ENCODE results near the gene SMARCA4. TPM values are rescaled to one million over a fixed set of nuclear protein-coding genes. Genes with fewer than 3 reads are reported as not detected.

SMARCA4 gene
- total RNA-seq, 6 experiments from 2014 or later, result 105 to 116 (median 114) TPM

- H3K9me3 Mint-ChIP-seq, result no peaks in the 10 kb centered on the region
- TF ChIP-seq CTCF (IDR thresholded peaks at IDR 0.05), result peak; percentile 39; the same call in 1 of the 2 replicates
- H3K4me1 Mint-ChIP-seq (ENCODE audit: low read depth), result peaks cover 44% of the 10 kb centered on the region
- H3K4me3 Mint-ChIP-seq, result peak overlapping the region; percentile 87
- H3K27ac Mint-ChIP-seq, result peak overlapping the region; percentile 100
- peak; percentile 94 for DNase-seq
- peaks cover 6% of the 10 kb centered on the region for H3K27me3 Mint-ChIP-seq (ENCODE audit: insufficient read depth)
- peaks cover 10% of the 10 kb centered on the region; the same call in 1 of the 2 replicates for H3K36me3 Mint-ChIP-seq (ENCODE audit: low read depth)
These were observed 129.6 kb downstream of the SMARCA4 start for GRCh38 chr19:11090264-11090996.

GRCh38 chr19:11090997-11091702 lies 130.3 kb downstream of the SMARCA4 start:
- DNase-seq, result no peak
- H3K36me3 Mint-ChIP-seq (ENCODE audit: low read depth), result peaks cover 16% of the 10 kb centered on the region
- H3K4me1 Mint-ChIP-seq (ENCODE audit: low read depth), result peaks cover 49% of the 10 kb centered on the region
- no peaks in the 10 kb centered on the region for H3K9me3 Mint-ChIP-seq
- H3K4me3 Mint-ChIP-seq, result peak overlapping the region; percentile 87
- H3K27me3 Mint-ChIP-seq (ENCODE audit: insufficient read depth), result peaks cover 6% of the 10 kb centered on the region
- no peak for TF ChIP-seq CTCF (IDR thresholded peaks at IDR 0.05)
- peak overlapping the region; percentile 100 for H3K27ac Mint-ChIP-seq

- peak overlapping the region; percentile 87 for H3K4me3 Mint-ChIP-seq
- peaks cover 22% of the 10 kb centered on the region for H3K36me3 Mint-ChIP-seq (ENCODE audit: low read depth)
- H3K27ac Mint-ChIP-seq, result peak overlapping the region; percentile 100
- no peak for TF ChIP-seq CTCF (IDR thresholded peaks at IDR 0.05)
- DNase-seq, result peak; percentile 95
- peaks cover 55% of the 10 kb centered on the region for H3K4me1 Mint-ChIP-seq (ENCODE audit: low read depth)
- H3K27me3 Mint-ChIP-seq (ENCODE audit: insufficient read depth), result peaks cover 6% of the 10 kb centered on the region
- no peaks in the 10 kb centered on the region for H3K9me3 Mint-ChIP-seq
These were observed 130.9 kb downstream of the SMARCA4 start for GRCh38 chr19:11091703-11092153.

GRCh38 chr19:11092181-11092538 lies 131.3 kb downstream of the SMARCA4 start:
- Mint-ChIP-seq H3K27ac (peak overlapping the region; percentile 100), H3K9me3 (no peaks in the 10 kb centered on the region), H3K4me1 (ENCODE audit: low read depth) (peaks cover 56% of the 10 kb centered on the region), H3K36me3 (ENCODE audit: low read depth) (peaks cover 22% of the 10 kb centered on the region), H3K4me3 (peak overlapping the region; percentile 87; the same call in 1 of the 2 replicates), H3K27me3 (ENCODE audit: insufficient read depth) (peaks cover 6% of the 10 kb centered on the region)
- DNase-seq, result peak; percentile 77
- TF ChIP-seq CTCF (IDR thresholded peaks at IDR 0.05), result no peak

GRCh38 chr19:11093689-11094238 lies 132.9 kb downstream of the SMARCA4 start:
- H3K9me3 Mint-ChIP-seq, result no peaks in the 10 kb centered on the region
- H3K27ac Mint-ChIP-seq, result peak overlapping the region; percentile 100
- H3K27me3 Mint-ChIP-seq (ENCODE audit: insufficient read depth), result peaks cover 6% of the 10 kb centered on the region
- DNase-seq, result no peak
- no peak overlapping the region for H3K4me3 Mint-ChIP-seq
- no peak for TF ChIP-seq CTCF (IDR thresholded peaks at IDR 0.05)
- peaks cover 24% of the 10 kb centered on the region for H3K36me3 Mint-ChIP-seq (ENCODE audit: low read depth)
- H3K4me1 Mint-ChIP-seq (ENCODE audit: low read depth), result peaks cover 50% of the 10 kb centered on the region

Measured in HFFc6 (cell line).